IgD-negative memory B cell (primary cell): ENCODE results near the gene CFAP69. TPM values are rescaled to one million over a fixed set of nuclear protein-coding genes. Genes with fewer than 3 reads are reported as not detected.
A peak's percentile ranks its signal among the peaks of the same experiment; 100 is the strongest.

Experiments
- H3K27ac Mint-ChIP-seq, 3 donors: one replicate each; pipeline ENCODE4 v1.8.0; 2020 to 2022; ENCODE audit warnings: mild to moderate bottlenecking in 3 of 3, mixed read lengths in 3 of 3, moderate library complexity in 1 of 3
- H3K27me3 Mint-ChIP-seq: one replicate; pipeline ENCODE4 v1.8.0; 2021; ENCODE audit warnings: mixed read lengths
- H3K36me3 Mint-ChIP-seq: one replicate; pipeline ENCODE4 v1.8.0; 2020; ENCODE audit warnings: mild to moderate bottlenecking, mixed read lengths
- H3K4me1 Mint-ChIP-seq, 3 donors: one replicate each; pipeline ENCODE4 v1.8.0; 2020 to 2022; ENCODE audit warnings: mixed read lengths in 3 of 3, mild to moderate bottlenecking in 1 of 3
- H3K4me3 Mint-ChIP-seq, 4 donors: one replicate each; pipeline ENCODE4 v1.8.0; 2020 to 2022; ENCODE audit warnings: mild to moderate bottlenecking in 4 of 4, mixed read lengths in 4 of 4, moderate library complexity in 3 of 4
- H3K9me3 Mint-ChIP-seq, 3 donors: one replicate each; pipeline ENCODE4 v1.8.0; 2020 to 2021; ENCODE audit warnings: mixed read lengths in 3 of 3, mild to moderate bottlenecking in 1 of 3
- polyA plus RNA-seq: library from polyadenylated mRNA; unstranded; fragments of 300-500 nt; fragmentation: Illumina TruSeq; gene quantifications from one replicate; pipeline ENCODE4 v1.2.3, GENCODE V29; 2021

Gene CFAP69, protein sequence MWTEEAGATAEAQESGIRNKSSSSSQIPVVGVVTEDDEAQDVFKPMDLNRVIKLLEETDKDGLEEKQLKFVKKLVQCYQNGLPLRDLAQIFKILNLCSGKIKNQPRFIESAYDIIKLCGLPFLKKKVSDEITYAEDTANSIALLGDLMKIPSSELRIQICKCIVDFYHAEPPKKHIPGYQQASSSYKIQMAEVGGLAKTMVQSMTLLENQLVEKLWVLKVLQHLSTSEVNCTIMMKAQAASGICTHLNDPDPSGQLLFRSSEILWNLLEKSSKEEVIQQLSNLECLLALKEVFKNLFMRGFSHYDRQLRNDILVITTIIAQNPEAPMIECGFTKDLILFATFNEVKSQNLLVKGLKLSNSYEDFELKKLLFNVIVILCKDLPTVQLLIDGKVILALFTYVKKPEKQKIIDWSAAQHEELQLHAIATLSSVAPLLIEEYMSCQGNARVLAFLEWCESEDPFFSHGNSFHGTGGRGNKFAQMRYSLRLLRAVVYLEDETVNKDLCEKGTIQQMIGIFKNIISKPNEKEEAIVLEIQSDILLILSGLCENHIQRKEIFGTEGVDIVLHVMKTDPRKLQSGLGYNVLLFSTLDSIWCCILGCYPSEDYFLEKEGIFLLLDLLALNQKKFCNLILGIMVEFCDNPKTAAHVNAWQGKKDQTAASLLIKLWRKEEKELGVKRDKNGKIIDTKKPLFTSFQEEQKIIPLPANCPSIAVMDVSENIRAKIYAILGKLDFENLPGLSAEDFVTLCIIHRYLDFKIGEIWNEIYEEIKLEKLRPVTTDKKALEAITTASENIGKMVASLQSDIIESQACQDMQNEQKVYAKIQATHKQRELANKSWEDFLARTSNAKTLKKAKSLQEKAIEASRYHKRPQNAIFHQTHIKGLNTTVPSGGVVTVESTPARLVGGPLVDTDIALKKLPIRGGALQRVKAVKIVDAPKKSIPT
- 0.54 TPM for polyA plus RNA-seq

DNA sequence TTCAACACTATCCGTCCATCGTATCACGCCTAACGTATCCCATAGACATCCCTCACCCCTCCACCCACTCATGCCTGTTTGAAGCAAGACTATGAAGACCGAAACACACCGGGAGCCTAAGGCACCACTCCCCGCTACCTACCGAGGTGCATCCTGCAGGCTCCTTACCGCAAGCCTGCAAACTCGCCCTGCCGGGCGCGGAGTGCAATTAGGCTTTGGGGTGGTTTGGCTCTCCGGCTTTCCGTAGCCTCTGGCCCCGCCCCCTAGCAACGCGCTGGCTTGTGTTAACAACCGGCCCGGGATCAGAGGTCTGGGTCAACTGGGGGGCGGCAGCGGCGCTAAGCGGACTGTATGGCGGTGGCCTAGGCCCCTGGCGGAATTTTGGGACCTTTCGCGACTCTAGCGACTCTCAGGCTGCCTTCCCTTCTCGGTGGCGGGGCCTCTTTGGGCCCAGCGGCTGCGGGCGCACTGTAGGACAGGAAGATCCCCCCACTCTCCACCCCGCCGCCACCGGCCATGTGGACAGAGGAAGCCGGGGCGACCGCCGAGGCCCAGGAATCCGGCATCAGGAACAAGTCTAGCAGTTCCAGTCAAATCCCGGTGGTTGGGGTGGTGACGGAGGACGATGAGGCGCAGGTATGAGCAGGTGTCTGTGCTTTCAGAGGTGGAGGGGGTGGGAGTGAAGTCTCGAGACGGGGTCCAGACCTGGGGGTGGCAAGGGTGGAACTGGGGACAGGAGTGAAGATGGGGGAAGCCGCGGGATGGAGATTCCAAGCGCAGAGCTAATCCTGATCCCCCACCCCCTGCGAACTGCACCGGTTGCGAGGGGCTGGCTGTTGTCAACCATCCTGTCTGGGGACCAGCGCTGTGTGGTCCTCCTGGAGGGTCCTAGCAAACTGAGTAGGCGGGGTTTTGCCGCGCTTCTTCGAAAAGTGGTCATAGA is at the start of gene CFAP69:
CFAP69 (plus strand) TSS at position 266 of the 943 bp plus-strand sequence; CDS start at position 517, 251 bp downstream.
- H3K4me1 Mint-ChIP-seq, result peaks cover 22 to 25% (median 24%) of the 10 kb centered on the region in 3 donors
- peaks cover 16% of the 10 kb centered on the region for H3K27me3 Mint-ChIP-seq
- peak within 1 kb of the TSS; percentile 91 to 95 (median 92) for H3K4me3 Mint-ChIP-seq
- peaks cover 4% of the 10 kb centered on the region for H3K36me3 Mint-ChIP-seq
- H3K9me3 Mint-ChIP-seq, result no peaks in the 10 kb centered on the region
- peak within 1 kb of the TSS; percentile 72 to 88 (median 74) for H3K27ac Mint-ChIP-seq

DNA sequence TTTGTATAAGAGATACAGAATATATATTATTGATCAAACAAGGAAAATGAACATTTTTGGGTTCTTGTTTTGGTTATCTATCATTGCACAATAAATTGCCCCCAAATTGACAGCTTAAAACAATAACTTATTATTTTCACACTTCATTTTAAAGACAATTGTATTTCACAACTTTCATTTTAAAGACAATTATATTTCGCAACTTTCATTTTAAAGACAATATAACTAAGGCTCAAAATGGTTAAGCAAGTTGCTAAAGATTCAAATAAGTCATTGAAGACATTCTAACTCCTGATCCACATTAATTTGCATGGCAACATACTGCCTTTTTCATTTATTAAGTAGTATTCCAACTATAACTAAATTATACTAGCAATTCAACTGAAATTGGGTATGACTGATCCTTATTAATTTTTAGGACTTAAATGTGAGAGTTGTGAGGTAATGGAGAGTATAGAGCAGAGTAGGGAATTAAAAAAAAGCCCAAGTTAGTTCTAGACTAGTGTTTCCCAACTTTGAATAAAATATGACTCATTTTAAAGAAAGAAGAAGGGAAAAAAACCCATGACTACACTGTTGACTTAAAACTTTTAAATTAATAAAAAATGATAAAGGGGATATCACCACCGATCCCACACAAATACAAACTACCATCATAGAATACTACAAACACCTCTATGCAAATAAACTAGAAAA is 43.3 kb upstream of the CFAP69 start:
- H3K4me3 Mint-ChIP-seq, result no peak overlapping the region
- H3K4me1 Mint-ChIP-seq, result peaks cover 0 to 5% (median 0%) of the 10 kb centered on the region in 3 donors
- peaks cover 0 to 1% (median 0%) of the 10 kb centered on the region in 3 donors for H3K9me3 Mint-ChIP-seq
- H3K27ac Mint-ChIP-seq, result no peak overlapping the region
- H3K36me3 Mint-ChIP-seq, result no peaks in the 10 kb centered on the region
- H3K27me3 Mint-ChIP-seq, result no peaks in the 10 kb centered on the region

DNA sequence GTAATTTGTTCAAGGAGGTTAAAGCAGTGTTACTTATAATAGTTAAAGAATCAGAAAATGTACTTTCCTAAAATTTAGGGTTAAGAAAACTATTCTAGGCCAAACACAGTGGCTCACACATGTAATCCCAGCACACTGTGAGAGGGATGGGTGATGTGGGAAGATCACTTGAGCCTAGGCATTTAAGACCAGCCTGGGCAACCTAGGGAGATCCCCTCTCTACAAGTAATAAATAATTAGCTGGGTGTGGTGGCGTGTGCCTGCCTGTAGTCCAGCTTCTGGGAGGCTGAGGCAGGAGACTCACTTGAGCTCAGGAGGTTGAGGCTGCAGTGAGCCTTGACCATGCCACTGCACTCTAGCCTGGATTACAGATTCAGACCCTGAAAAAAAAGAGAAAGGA is 37.0 kb upstream of the CFAP69 start:
- no peaks in the 10 kb centered on the region for H3K36me3 Mint-ChIP-seq
- H3K27me3 Mint-ChIP-seq, result peaks cover 11% of the 10 kb centered on the region
- no peak overlapping the region for H3K4me3 Mint-ChIP-seq
- H3K9me3 Mint-ChIP-seq, result peaks cover 0 to under 1% (median 0%) of the 10 kb centered on the region in 3 donors
- H3K27ac Mint-ChIP-seq, result no peak overlapping the region
- H3K4me1 Mint-ChIP-seq, result peaks cover 0 to 10% (median 8%) of the 10 kb centered on the region in 3 donors

DNA sequence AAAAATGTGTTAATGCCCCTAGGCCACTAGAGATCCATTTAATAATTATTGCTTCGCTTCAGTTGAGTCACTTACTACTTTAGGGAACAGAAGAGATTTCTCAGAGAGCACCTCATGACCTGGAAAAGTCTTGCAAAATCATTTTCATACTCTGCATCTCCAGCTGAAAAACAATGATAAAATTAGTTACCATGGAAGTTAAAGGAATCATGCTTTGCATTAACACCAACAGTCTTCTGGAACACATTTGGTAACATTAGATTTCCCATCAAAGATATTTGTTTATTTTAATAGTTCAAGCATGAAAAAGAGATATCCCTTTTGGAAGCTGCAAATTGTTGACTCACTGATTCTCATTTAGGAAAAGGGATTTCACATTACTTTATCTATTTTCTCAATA is 35.2 kb upstream of the CFAP69 start:
- Mint-ChIP-seq H3K4me1 (peaks cover 0 to 10% (median 8%) of the 10 kb centered on the region in 3 donors), H3K9me3 (no peaks in the 10 kb centered on the region), H3K36me3 (no peaks in the 10 kb centered on the region), H3K27me3 (peaks cover 11% of the 10 kb centered on the region), H3K4me3 (no peak overlapping the region), H3K27ac (no peak overlapping the region)

DNA sequence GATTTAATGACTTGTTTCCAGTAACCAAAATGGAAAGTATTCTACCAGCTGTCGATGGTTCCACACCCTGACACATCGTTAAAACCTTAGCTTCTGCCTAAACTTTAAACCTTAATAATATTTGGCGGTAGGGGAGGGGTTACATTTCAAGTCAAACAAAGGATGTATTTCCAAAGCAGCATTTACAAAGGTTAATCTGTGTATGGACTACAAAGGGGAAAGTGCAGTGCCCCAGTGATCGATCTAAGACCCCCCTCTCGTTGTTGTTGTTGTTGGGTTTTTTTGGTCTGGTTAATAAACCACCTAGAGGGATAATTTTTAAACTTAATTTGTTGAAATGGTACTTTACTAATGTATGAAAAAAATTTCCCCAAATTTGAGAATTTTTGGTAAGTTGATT is 34.5 kb upstream of the CFAP69 start:
- peak overlapping the region in 1 of 4 donors; percentile 88 for H3K4me3 Mint-ChIP-seq
- peaks cover 11% of the 10 kb centered on the region for H3K27me3 Mint-ChIP-seq
- H3K27ac Mint-ChIP-seq, result no peak overlapping the region
- H3K4me1 Mint-ChIP-seq, result peaks cover 0 to 10% (median 8%) of the 10 kb centered on the region in 3 donors
- no peaks in the 10 kb centered on the region for H3K36me3 Mint-ChIP-seq
- H3K9me3 Mint-ChIP-seq, result no peaks in the 10 kb centered on the region

DNA sequence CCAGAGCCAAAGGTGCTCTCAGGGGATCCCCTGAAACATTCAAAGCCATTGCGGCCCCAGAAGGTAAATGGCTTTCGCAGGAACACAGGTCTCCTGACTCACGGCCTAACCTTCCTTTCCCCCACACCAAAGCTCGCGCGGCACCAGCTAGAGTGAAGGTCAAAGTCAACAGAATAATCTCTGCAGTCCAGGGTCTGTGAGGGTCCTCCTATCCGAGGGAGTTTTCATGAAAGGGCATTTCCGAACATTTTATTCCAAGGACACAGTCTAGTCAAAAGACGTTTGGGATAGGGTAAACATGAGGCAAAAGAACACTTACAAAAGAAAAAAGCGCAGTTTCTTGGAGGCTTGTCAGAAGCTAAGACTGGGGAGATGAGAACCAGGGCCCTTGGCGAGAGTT is 34.0 kb upstream of the CFAP69 start:
- Mint-ChIP-seq H3K4me3 (peak overlapping the region in 2 of 4 donors; percentile 62 to 88), H3K9me3 (no peaks in the 10 kb centered on the region), H3K36me3 (no peaks in the 10 kb centered on the region)

DNA sequence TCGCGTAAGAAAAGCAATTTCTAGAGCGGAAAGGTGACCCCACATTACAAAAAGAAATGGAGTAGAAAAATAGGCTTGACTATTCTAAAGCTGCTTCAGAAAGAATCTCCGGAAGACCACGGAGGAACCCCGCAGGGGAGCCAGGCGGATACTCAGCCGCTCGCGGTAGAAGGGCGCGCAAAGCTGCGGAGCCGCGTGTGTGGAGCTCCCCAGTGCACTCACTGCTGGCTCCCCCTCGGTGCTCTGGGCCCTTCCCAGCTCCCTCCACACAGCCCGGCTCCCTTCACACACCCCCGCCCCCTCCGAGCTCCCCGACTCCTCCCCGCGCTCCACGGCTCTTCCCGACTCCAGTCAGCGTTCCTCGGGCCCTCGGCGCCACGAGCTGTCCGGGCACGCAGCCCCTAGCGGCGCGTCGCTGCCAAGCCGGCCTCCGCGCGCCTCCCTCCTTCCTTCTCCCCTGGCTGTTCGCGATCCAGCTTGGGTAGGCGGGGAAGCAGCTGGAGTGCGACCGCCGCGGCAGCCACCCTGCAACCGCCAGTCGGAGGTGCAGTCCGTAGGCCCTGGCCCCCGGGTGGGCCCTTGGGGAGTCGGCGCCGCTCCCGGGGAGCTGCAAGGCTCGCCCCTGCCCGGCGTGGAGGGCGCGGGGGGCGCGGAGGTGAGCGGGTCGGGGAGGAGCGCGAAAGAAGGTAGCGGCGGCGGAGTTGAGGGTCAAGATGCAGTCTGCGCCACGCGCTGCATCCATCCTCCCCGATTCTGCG is 33.4 kb upstream of the CFAP69 start, which contains the start of gene STEAP2:
STEAP2 (plus strand) TSS at position 350 of the 758 bp plus-strand sequence. CDS start 13,343 bp downstream, outside the sequence.
- Mint-ChIP-seq H3K9me3 (no peaks in the 10 kb centered on the region), H3K36me3 (no peaks in the 10 kb centered on the region), H3K4me1 (peaks cover 0 to 10% (median 4%) of the 10 kb centered on the region in 3 donors), H3K4me3 (peak within 1 kb of the TSS in 3 of 4 donors; percentile 56 to 88 (median 62)), H3K27ac (no peak within 1 kb of the TSS), H3K27me3 (peaks cover 11% of the 10 kb centered on the region)

More for the DNA sequence above, 34.0 kb upstream of the CFAP69 start:
- H3K27ac Mint-ChIP-seq, result no peak overlapping the region
- H3K4me1 Mint-ChIP-seq, result peaks cover 0 to 10% (median 8%) of the 10 kb centered on the region in 3 donors
- H3K27me3 Mint-ChIP-seq, result peaks cover 11% of the 10 kb centered on the region

DNA sequence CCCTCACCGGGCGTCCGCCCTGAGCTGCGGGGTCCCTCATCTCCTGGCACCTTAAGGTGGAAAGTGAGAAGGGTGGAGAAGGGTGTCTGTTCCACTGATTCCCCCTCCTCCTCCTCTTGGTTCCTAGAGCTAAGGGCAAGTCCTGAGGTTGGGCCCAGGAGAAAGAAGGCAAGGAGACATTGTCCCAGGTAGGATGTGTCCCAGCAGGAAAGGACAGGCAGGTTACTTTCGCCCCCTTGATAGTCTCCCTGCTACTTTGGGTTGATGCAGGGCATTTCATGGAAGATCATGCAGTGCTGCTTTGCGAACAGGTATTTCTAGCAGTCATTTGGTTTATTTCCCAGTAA is 32.9 kb upstream of the CFAP69 start:
- Mint-ChIP-seq H3K27me3 (peaks cover 11% of the 10 kb centered on the region), H3K4me1 (peaks cover 0 to 9% (median 2%) of the 10 kb centered on the region in 3 donors), H3K9me3 (no peaks in the 10 kb centered on the region), H3K27ac (no peak overlapping the region), H3K4me3 (peak overlapping the region in 1 of 4 donors; percentile 47), H3K36me3 (no peaks in the 10 kb centered on the region)

DNA sequence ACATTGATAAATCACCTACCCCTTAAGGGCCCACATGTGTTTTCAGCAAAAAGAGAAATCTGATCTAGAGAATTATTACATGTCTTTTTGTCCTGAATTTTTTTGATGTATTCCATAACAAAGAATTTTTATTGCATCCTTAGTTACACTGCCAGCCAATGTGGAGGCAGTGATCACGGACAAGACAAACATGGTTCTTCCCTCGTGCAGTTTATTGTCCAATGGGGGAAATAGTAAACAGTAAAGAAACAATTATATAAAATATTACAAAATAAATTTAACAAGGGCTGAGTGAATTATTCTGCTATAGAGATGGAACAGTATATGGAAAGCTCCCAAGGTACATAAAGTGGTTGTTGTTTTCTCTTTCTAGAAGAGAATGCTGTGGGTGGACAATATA is 31.5 kb upstream of the CFAP69 start:
- no peak overlapping the region for H3K4me3 Mint-ChIP-seq
- no peaks in the 10 kb centered on the region for H3K9me3 Mint-ChIP-seq
- H3K4me1 Mint-ChIP-seq, result peaks cover 0 to 5% (median 0%) of the 10 kb centered on the region in 3 donors
- no peaks in the 10 kb centered on the region for H3K36me3 Mint-ChIP-seq
- peaks cover 14% of the 10 kb centered on the region for H3K27me3 Mint-ChIP-seq
- H3K27ac Mint-ChIP-seq, result no peak overlapping the region

DNA sequence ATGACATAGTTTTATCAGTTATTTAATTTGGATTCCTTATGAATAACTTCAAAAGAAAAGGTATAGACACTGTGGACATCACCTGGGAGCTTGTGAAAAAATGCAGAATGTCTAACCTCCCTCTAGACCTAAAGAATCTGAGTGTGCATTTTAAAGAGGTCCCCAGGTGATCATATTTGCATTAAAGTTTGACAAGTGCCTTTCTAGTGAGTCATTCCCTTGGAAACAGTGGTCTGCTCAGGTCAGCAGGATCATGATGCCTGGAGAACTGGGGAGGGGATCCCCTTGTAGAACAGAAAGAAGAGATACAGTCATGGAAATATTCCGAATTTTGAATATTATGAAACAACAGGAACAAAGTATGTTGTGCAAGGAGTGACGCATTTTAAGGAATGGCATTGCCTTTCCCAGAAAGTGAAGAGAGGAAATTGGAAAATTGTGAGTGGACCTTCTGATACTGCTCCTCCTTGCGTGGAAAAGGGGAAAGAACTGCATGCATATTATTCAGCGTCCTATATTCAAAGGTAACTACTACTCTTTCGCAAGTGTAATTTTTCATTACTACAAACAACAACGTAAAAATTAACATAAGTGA is 28.8 kb upstream of the CFAP69 start:
- no peaks in the 10 kb centered on the region for H3K9me3 Mint-ChIP-seq
- no peaks in the 10 kb centered on the region for H3K4me1 Mint-ChIP-seq
- no peak overlapping the region for H3K27ac Mint-ChIP-seq
- no peak overlapping the region for H3K4me3 Mint-ChIP-seq
- peaks cover 1% of the 10 kb centered on the region for H3K36me3 Mint-ChIP-seq
- peaks cover 13% of the 10 kb centered on the region for H3K27me3 Mint-ChIP-seq

DNA sequence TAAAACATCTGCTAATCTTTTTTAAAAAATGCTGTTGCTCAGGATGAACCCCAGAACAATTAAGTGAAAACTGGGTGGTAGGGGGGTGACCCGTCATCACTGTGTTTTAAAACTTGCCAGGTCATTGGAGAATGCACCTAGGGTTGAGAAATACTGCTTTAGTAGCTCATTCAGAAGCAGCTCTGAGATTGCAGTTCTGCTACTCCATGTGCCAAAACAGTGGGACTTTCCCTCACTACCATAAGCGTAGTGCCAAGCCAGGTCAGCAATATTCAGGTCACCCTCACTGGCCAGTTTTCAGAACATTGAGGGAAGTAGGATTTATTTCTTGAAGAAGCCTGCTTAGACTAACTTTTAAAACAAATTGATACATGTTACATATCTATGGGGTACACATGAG is 28.2 kb upstream of the CFAP69 start:
- Mint-ChIP-seq H3K27me3 (peaks cover 16% of the 10 kb centered on the region), H3K36me3 (peaks cover 1% of the 10 kb centered on the region), H3K27ac (no peak overlapping the region), H3K4me3 (no peak overlapping the region), H3K9me3 (no peaks in the 10 kb centered on the region), H3K4me1 (no peaks in the 10 kb centered on the region)

DNA sequence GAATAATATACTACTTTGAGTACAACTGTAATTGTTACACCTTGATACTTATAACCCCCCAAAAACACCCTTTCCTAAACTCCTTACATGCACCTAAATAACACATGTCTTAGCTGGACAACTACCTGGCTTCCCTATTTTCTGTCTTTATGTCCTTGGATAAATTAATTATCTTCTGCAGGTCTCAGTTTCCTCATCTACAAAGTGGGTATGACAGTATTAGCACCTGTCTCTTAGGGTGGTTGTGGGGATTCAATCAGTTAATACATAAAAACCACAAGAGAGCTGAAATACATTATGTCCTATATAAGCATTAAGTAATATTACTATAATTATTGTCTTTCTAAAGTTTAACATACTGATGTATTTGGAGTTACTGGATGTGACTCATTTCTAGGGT is 22.6 kb upstream of the CFAP69 start:
- Mint-ChIP-seq H3K36me3 (peaks cover 1% of the 10 kb centered on the region), H3K4me1 (no peaks in the 10 kb centered on the region), H3K4me3 (no peak overlapping the region), H3K27me3 (peaks cover 22% of the 10 kb centered on the region), H3K27ac (no peak overlapping the region), H3K9me3 (no peaks in the 10 kb centered on the region)
